Measurements from ENCODE around the gene GNAS.

- TF ChIP-seq POLR2A (IDR thresholded peaks at IDR 0.05; ENCODE audit: low read depth, low read length) (no peak), SMC3 (IDR thresholded peaks at IDR 0.05; ENCODE audit: borderline replicate concordance, low read length) (no peak)
Observed at GRCh38 chr20:58886546-58886945, 34.0 kb downstream of the GNAS start.
